ENCODE measurements around the gene STARD5. TPM values are rescaled to one million over a fixed set of nuclear protein-coding genes. Genes with fewer than 3 reads are reported as not detected.

STARD5 gene
- total RNA-seq, 3 donors from 2014 or later (not counting 1 experiment from before 2014, with no cell fraction given): 4.7 to 6.6 (median 6.3) TPM

GRCh38 chr15:81363718-81364500 is 40.0 kb upstream of the STARD5 start:
- Mint-ChIP-seq H3K36me3 (no peaks in the 10 kb centered on the region), H3K27me3 (ENCODE audit: low read depth in 2 of 2) (peaks cover 5 to 14% of the 10 kb centered on the region in 2 donors)
- TF ChIP-seq CTCF (IDR thresholded peaks at IDR 0.05): no peak

DNA sequence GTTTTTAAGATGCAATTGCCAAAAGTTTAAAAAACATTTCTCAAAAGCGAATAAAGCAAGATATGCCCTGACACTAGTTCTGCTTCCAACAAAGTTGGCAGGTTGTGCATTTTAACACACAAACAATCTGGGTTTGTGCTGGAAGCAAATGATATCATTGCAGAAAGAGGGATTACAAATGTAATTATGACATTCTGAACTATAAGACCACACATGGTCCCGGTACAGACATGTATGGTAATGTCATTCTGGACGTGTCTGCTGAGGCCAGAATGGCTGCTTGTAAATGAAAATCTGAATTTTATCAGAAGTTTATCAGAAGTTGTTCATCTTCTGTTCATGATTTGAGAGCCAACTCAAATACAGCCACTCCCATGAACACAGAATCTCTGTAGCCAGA is 39.3 kb upstream of the STARD5 start:
- intact Hi-C loops (cut with micrococcal nuclease): no loop called here

More at GRCh38 chr15:81363718-81364500, 40.0 kb upstream of the STARD5 start:
- no peaks in the 10 kb centered on the region for H3K27me3 ChIP-seq (ENCODE audit: control insufficient read depth, insufficient read depth, low read length)
- H3K4me1 Mint-ChIP-seq: no peaks in the 10 kb centered on the region
- intact Hi-C loops (cut with micrococcal nuclease): no loop called here
- no peaks in the 10 kb centered on the region for H3K9me3 ChIP-seq (ENCODE audit: control insufficient read depth, insufficient read depth, low read length)
- ATAC-seq: no peak
- H3K4me3 ChIP-seq (ENCODE audit: low read length): no peak overlapping the region
- no peaks in the 10 kb centered on the region for H3K9me3 Mint-ChIP-seq
- no peaks in the 10 kb centered on the region for H3K36me3 ChIP-seq (ENCODE audit: control insufficient read depth, insufficient read depth, low read length)
- no peak overlapping the region for H3K27ac Mint-ChIP-seq
- H3K27ac ChIP-seq (ENCODE audit: low read length): no peak overlapping the region
- WGBS (ENCODE audit: insufficient coverage): 96% methylated on average over 2 of the region's 5 CpGs
- no peaks in the 10 kb centered on the region for H3K4me1 ChIP-seq (ENCODE audit: control insufficient read depth, insufficient read depth, low read length)
- no peak overlapping the region for H3K4me3 Mint-ChIP-seq
- DNase-seq: no peak

GRCh38 chr15:81362790-81363189 is 38.8 kb upstream of the STARD5 start:
- no peaks in the 10 kb centered on the region for H3K4me1 Mint-ChIP-seq
- Histone ChIP-seq H3K4me1 (ENCODE audit: control insufficient read depth, insufficient read depth, low read length) (no peaks in the 10 kb centered on the region), H3K9me3 (ENCODE audit: control insufficient read depth, insufficient read depth, low read length) (no peaks in the 10 kb centered on the region), H3K27ac (ENCODE audit: low read length) (no peak overlapping the region), H3K36me3 (ENCODE audit: control insufficient read depth, insufficient read depth, low read length) (no peaks in the 10 kb centered on the region), H3K4me3 (ENCODE audit: low read length) (no peak overlapping the region), H3K27me3 (ENCODE audit: control insufficient read depth, insufficient read depth, low read length) (no peaks in the 10 kb centered on the region)
- no peak overlapping the region for H3K4me3 Mint-ChIP-seq
- H3K27me3 Mint-ChIP-seq (ENCODE audit: low read depth in 2 of 2): peaks cover 5 to 14% of the 10 kb centered on the region in 2 donors
- no peak for TF ChIP-seq CTCF (IDR thresholded peaks at IDR 0.05)
- H3K27ac Mint-ChIP-seq: no peak overlapping the region
- no peak for DNase-seq
- ATAC-seq: no peak
- intact Hi-C loops (cut with micrococcal nuclease): no loop called here
- no peaks in the 10 kb centered on the region for H3K9me3 Mint-ChIP-seq
- 86% methylated on average over 11 of the region's 11 CpGs for WGBS (ENCODE audit: insufficient coverage)
- no peaks in the 10 kb centered on the region for H3K36me3 Mint-ChIP-seq

More for the DNA sequence above, 39.3 kb upstream of the STARD5 start:
- H3K36me3 ChIP-seq (ENCODE audit: control insufficient read depth, insufficient read depth, low read length): no peaks in the 10 kb centered on the region
- H3K4me3 Mint-ChIP-seq: no peak overlapping the region
- no peak overlapping the region for H3K27ac Mint-ChIP-seq
- peaks cover 5 to 14% of the 10 kb centered on the region in 2 donors for H3K27me3 Mint-ChIP-seq (ENCODE audit: low read depth in 2 of 2)
- H3K27me3 ChIP-seq (ENCODE audit: control insufficient read depth, insufficient read depth, low read length): no peaks in the 10 kb centered on the region
- H3K9me3 ChIP-seq (ENCODE audit: control insufficient read depth, insufficient read depth, low read length): no peaks in the 10 kb centered on the region
- DNase-seq: no peak
- no peak overlapping the region for H3K27ac ChIP-seq (ENCODE audit: low read length)
- WGBS (ENCODE audit: insufficient coverage): 96% methylated on average over 3 of the region's 3 CpGs
- no peaks in the 10 kb centered on the region for H3K4me1 ChIP-seq (ENCODE audit: control insufficient read depth, insufficient read depth, low read length)
- H3K9me3 Mint-ChIP-seq: no peaks in the 10 kb centered on the region
- ATAC-seq: no peak
- H3K4me3 ChIP-seq (ENCODE audit: low read length): no peak overlapping the region
- H3K4me1 Mint-ChIP-seq: no peaks in the 10 kb centered on the region
- TF ChIP-seq CTCF (IDR thresholded peaks at IDR 0.05): no peak
- H3K36me3 Mint-ChIP-seq: no peaks in the 10 kb centered on the region

Measured in natural killer cell (primary cell).